Mesothelial cell of epicardium (in vitro differentiated cells): Measurements from ENCODE around the gene PRORP. TPM values are rescaled to one million over a fixed set of nuclear protein-coding genes. Genes with fewer than 3 reads are reported as not detected.

Experiments
- DNase-seq, 2 experiments: peaks; one replicate each; pipeline ENCODE4 v3.0.0; 2021; ENCODE audit warnings: low spot score in 2 of 2; ENCODE audit not compliant: unreplicated experiment in 2 of 2
- H3K27ac Mint-ChIP-seq: 2 replicates; pipeline ENCODE4 v1.8.0; 2021; ENCODE audit warnings: mixed read lengths
- H3K27me3 Mint-ChIP-seq: 2 replicates; pipeline ENCODE4 v1.8.0; 2021; ENCODE audit warnings: low read depth, mixed read lengths
- H3K36me3 Mint-ChIP-seq: 2 replicates; pipeline ENCODE4 v1.8.0; 2021; ENCODE audit warnings: mixed read lengths
- H3K4me1 Mint-ChIP-seq: 2 replicates; pipeline ENCODE4 v1.8.0; 2021; ENCODE audit warnings: mixed read lengths
- H3K4me3 Mint-ChIP-seq: 2 replicates; pipeline ENCODE4 v1.8.0; 2021; ENCODE audit warnings: mild to moderate bottlenecking, moderate library complexity, mixed read lengths
- H3K9me3 Mint-ChIP-seq: 2 replicates; pipeline ENCODE4 v1.8.0; 2021; ENCODE audit warnings: mixed read lengths
- CTCF ChIP-seq: fragments of 200-600 bp; sonication (generic); IDR thresholded peaks from one replicate; pipeline ENCODE4 v1.5.0; 2021; ENCODE audit warnings: antibody characterized with exemption; ENCODE audit not compliant: unreplicated experiment
- total RNA-seq: library from RNA; stranded (reverse); gene quantifications from 3 replicates; pipeline ENCODE4 v1.2.1, GENCODE V29; 2021

The PRORP gene
- total RNA-seq, 1 donor from 2014 or later: 31.4 TPM

GRCh38 chr14:35123388-35123703 is 994 bp downstream of the PRORP start:
- peaks cover 36% of the 10 kb centered on the region for H3K4me1 Mint-ChIP-seq
- no peaks in the 10 kb centered on the region for H3K9me3 Mint-ChIP-seq
- peak overlapping the region; percentile 97 for H3K4me3 Mint-ChIP-seq
- no peaks in the 10 kb centered on the region for H3K27me3 Mint-ChIP-seq
- no peak for TF ChIP-seq CTCF
- peak overlapping the region; percentile 100 for H3K27ac Mint-ChIP-seq
- DNase-seq: no peak
- H3K36me3 Mint-ChIP-seq: peaks cover 18% of the 10 kb centered on the region

DNA sequence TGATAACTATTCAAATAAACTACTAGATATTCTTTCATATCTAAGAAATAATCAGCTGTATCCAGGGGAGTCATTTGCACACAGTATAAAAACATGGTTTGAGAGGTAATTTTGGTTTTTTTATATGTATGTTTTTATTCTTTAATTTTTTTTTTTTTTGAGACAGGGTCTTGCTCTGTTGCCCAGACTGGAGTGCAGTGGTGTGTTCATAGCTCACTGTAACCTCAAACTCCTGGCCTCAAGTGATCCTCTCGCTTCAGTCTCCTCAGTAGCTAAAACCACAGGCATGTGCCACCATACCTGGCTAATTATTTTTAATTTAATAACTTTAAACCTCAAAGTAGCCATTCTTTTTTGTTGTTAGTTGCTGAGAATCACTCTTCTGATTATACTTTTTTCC is 1.8 kb downstream of the PRORP start:
- no peak for DNase-seq
- no peaks in the 10 kb centered on the region for H3K27me3 Mint-ChIP-seq
- H3K4me1 Mint-ChIP-seq: peaks cover 38% of the 10 kb centered on the region
- TF ChIP-seq CTCF: no peak
- peak overlapping the region; percentile 100 for H3K27ac Mint-ChIP-seq
- H3K4me3 Mint-ChIP-seq: peak overlapping the region; percentile 97
- no peaks in the 10 kb centered on the region for H3K9me3 Mint-ChIP-seq
- peaks cover 23% of the 10 kb centered on the region for H3K36me3 Mint-ChIP-seq

DNA sequence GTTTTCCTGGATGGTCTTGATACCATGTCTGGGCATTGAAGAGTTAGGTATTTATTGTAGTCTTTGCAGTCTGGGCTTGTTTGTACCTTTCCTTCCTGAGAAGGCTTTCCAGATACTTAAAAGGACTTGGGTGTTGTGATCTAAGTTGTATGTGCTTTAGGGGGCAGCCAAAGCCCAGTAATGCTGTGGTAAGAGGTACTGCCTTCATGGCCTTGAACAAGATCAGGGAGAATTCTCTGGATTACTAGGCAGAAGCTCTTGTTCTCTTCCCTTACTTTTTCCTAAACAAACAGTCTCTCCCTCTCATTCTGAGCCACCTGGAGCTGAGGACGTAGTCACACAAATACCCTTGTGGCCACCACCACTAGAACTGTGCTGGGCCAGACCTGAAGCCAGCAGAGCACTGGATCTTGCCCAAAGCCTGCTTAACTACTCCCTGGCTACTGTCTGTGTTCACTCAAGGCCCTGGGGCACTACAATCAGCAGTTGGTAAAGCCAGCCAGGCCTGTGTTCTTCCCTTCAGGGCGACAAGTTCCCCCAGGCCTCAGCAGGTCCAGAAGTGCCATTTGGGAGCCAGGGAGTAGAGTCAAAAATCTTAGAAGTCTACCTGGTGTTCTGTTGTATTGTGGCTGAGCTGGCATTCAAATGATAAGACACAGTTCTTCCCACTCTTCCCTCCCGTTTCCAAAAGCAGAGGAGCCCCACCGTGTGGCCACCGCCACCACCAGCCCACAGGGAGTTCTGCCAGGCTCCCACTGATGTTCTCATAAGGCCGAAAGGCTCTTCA is 11.4 kb downstream of the PRORP start:
- Mint-ChIP-seq H3K4me1 (no peaks in the 10 kb centered on the region), H3K4me3 (no peak overlapping the region), H3K36me3 (peaks cover 42% of the 10 kb centered on the region), H3K27me3 (no peaks in the 10 kb centered on the region), H3K27ac (no peak overlapping the region), H3K9me3 (peaks cover 5% of the 10 kb centered on the region)
- TF ChIP-seq CTCF: no peak
- DNase-seq: no peak

DNA sequence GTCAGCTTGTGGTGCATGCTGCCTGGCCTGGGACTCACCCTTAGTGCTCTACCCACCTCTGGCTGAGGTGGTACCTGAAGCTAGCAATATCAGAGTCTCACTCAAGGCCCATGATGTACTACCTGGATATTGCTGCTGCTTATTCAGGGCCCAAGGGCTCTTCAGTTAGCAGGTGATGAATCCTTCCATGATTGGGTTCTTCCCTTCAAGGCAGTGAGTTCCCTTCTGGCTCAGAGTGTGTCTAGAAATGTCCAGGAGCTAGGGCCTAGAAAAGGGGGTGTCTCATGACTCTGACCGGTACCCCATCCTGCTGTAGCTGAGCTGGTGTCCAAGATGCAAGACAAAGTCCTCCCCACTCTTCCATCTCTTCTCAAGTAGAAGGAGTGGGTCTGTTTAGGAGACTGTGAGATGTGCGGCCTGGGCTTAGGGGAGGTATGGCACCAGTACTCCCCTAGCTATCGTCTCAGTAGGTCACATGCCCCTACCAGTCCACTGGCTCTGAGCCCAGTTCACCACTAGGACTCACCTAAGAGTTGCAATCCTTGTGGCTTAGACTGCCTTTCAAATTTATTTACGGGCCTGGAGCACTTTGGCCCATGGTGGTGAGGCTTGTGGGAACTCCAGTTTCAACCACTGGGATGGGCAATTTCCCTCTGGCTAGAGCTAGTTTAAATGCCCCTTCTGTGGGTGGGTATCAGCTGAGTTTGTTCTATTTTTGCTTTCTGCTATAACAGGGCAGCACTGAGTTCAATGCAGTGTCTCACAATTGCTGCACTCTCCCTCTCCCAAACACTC is 12.2 kb downstream of the PRORP start:
- Mint-ChIP-seq H3K4me3 (no peak overlapping the region), H3K36me3 (peaks cover 38% of the 10 kb centered on the region), H3K9me3 (peaks cover 5% of the 10 kb centered on the region), H3K27ac (no peak overlapping the region), H3K27me3 (no peaks in the 10 kb centered on the region), H3K4me1 (no peaks in the 10 kb centered on the region)
- no peak for TF ChIP-seq CTCF
- DNase-seq: no peak

- TF ChIP-seq CTCF: no peak
- Mint-ChIP-seq H3K4me3 (no peak overlapping the region), H3K27me3 (no peaks in the 10 kb centered on the region), H3K4me1 (no peaks in the 10 kb centered on the region), H3K9me3 (no peaks in the 10 kb centered on the region), H3K36me3 (peaks cover 24% of the 10 kb centered on the region), H3K27ac (no peak overlapping the region)
- no peak for DNase-seq
Measured at GRCh38 chr14:35138585-35138984, 16.2 kb downstream of the PRORP start.
